Measurements from ENCODE around the gene BRMS1. TPM values are rescaled to one million over a fixed set of nuclear protein-coding genes. Genes with fewer than 3 reads are reported as not detected.

BRMS1 gene
- polyA plus RNA-seq, 1 donor (not counting 4 experiments of a cell fraction or from before 2014, with no cell fraction given), result 61.4 TPM

DNA sequence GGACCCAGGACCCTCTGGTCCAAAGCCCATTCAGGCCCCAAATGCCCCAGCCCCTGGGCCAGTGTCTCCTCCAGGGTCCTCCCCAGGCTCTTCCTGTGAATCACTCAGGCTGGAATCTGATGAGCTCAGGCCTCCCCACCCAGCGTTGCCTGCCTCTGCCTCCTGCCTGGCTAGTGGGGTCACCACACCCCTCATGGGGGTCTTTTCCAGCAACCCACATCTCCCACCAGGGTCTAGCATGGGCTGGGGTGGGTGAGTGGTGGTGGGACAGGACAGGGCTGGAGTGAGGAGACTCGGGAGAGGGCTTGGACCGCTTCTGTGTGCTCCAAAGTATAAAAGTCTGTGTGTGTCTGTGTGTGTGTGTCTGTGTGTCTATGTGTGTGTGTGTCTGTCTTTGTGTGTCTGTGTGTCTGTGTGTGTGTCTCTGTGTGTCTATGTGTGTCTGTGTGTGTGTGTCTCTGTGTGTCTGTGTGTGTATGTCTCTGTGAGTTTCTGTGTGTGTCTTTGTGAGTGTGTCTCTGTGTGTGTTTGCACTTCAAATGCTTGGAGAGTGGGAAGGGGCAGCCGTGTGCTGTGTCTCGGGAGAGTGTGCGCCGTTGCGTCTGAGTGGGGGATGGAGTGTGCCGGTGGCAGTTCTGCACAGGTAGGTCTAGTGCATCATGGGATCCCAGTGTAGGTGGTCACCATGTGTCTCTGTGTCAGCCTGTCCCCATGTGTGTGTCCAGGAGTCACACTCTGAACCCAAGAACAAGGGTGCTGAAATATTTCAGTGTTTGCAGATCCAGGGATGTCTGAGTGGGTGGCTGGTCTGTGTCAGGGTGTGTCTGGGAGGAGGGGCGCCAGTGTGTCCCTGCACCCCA, 17.5 kb downstream of the BRMS1 start:
- Histone ChIP-seq H3K36me3 (ENCODE audit: control insufficient read depth in 2 of 2, extremely low read depth in 1 of 2, insufficient read depth in 2 of 2, low read length in 2 of 2) (peaks cover 10 to 12% of the 10 kb centered on the region in 2 experiments), H3K9ac (ENCODE audit: control insufficient read depth, extremely low read depth, insufficient read depth, low read length) (peak overlapping the region; percentile 58), H3K4me3 (ENCODE audit: control insufficient read depth in 2 of 3, extremely low read depth in 1 of 3, insufficient read depth in 2 of 3, low read depth in 1 of 3, low read length in 3 of 3) (no peak overlapping the region), H2AFZ (ENCODE audit: control insufficient read depth, low read length) (peak overlapping the region; percentile 80), H3K4me1 (ENCODE audit: control insufficient read depth, extremely low read depth, insufficient read depth, low read length) (peaks cover 37% of the 10 kb centered on the region), H4K20me1 (ENCODE audit: control insufficient read depth, extremely low read depth, insufficient read depth, low read length) (no peaks in the 10 kb centered on the region), H3K27ac (ENCODE audit: control insufficient read depth, insufficient read depth, low read length) (peak overlapping the region; percentile 65), H3K79me2 (ENCODE audit: control insufficient read depth, insufficient read depth, low read length) (no peaks in the 10 kb centered on the region), H3K9me1 (ENCODE audit: control insufficient read depth, extremely low read depth, insufficient read depth, low read length) (no peaks in the 10 kb centered on the region), H3K27me3 (ENCODE audit: control insufficient read depth, extremely low read depth, insufficient read depth, low read length) (no peaks in the 10 kb centered on the region), H3K9me3 (ENCODE audit: control insufficient read depth, low read depth, low read length) (no peaks in the 10 kb centered on the region), H3K4me2 (ENCODE audit: control insufficient read depth, extremely low read depth, insufficient read depth, low read depth, low read length) (peak overlapping the region; percentile 61)
- dilution Hi-C loops (cut with MboI; ENCODE audit: extremely low pct_ligation_motif_present, low sequenced_read_pairs), result no loop called here
- no peak for TF ChIP-seq EZH2 (IDR thresholded peaks at IDR 0.05; ENCODE audit: low read length)
- TF ChIP-seq, protein P1, sequence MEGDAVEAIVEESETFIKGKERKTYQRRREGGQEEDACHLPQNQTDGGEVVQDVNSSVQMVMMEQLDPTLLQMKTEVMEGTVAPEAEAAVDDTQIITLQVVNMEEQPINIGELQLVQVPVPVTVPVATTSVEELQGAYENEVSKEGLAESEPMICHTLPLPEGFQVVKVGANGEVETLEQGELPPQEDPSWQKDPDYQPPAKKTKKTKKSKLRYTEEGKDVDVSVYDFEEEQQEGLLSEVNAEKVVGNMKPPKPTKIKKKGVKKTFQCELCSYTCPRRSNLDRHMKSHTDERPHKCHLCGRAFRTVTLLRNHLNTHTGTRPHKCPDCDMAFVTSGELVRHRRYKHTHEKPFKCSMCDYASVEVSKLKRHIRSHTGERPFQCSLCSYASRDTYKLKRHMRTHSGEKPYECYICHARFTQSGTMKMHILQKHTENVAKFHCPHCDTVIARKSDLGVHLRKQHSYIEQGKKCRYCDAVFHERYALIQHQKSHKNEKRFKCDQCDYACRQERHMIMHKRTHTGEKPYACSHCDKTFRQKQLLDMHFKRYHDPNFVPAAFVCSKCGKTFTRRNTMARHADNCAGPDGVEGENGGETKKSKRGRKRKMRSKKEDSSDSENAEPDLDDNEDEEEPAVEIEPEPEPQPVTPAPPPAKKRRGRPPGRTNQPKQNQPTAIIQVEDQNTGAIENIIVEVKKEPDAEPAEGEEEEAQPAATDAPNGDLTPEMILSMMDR (optimal IDR thresholded peaks at IDR 0.05 in 1 of 3, IDR thresholded peaks at IDR 0.05 in 1 of 3, conservative IDR thresholded peaks at IDR 0.05 in 1 of 3; ENCODE audit: extremely low read depth in 1 of 3, insufficient read depth in 2 of 3, low read length in 3 of 3), result no peak
- DNase-seq (ENCODE audit: low read depth, low spot score) (no peak), FAIRE-seq (peak; percentile 80)

GRCh38 chr11:66326261-66327111, 18.4 kb downstream of the BRMS1 start:
- Histone ChIP-seq H3K9me1 (ENCODE audit: control insufficient read depth, extremely low read depth, insufficient read depth, low read length) (no peaks in the 10 kb centered on the region), H2AFZ (ENCODE audit: control insufficient read depth, low read length) (no peak overlapping the region), H3K9me3 (ENCODE audit: control insufficient read depth, low read depth, low read length) (no peaks in the 10 kb centered on the region), H3K4me3 (ENCODE audit: control insufficient read depth in 2 of 3, extremely low read depth in 1 of 3, insufficient read depth in 2 of 3, low read depth in 1 of 3, low read length in 3 of 3) (no peak overlapping the region), H3K27ac (ENCODE audit: control insufficient read depth, insufficient read depth, low read length) (no peak overlapping the region), H3K4me1 (ENCODE audit: control insufficient read depth, extremely low read depth, insufficient read depth, low read length) (peaks cover 37% of the 10 kb centered on the region), H4K20me1 (ENCODE audit: control insufficient read depth, extremely low read depth, insufficient read depth, low read length) (no peaks in the 10 kb centered on the region), H3K36me3 (ENCODE audit: control insufficient read depth in 2 of 2, extremely low read depth in 1 of 2, insufficient read depth in 2 of 2, low read length in 2 of 2) (peaks cover 1 to 4% of the 10 kb centered on the region in 2 experiments), H3K79me2 (ENCODE audit: control insufficient read depth, insufficient read depth, low read length) (no peaks in the 10 kb centered on the region), H3K27me3 (ENCODE audit: control insufficient read depth, extremely low read depth, insufficient read depth, low read length) (no peaks in the 10 kb centered on the region), H3K9ac (ENCODE audit: control insufficient read depth, extremely low read depth, insufficient read depth, low read length) (no peak overlapping the region), H3K4me2 (ENCODE audit: control insufficient read depth, extremely low read depth, insufficient read depth, low read depth, low read length) (peak overlapping the region; percentile 61)
- FAIRE-seq (no peak), DNase-seq (ENCODE audit: low read depth, low spot score) (no peak)
- dilution Hi-C loops (cut with MboI; ENCODE audit: extremely low pct_ligation_motif_present, low sequenced_read_pairs), result no loop called here
- TF ChIP-seq, protein P1 (optimal IDR thresholded peaks at IDR 0.05 in 1 of 3, IDR thresholded peaks at IDR 0.05 in 1 of 3, conservative IDR thresholded peaks at IDR 0.05 in 1 of 3; ENCODE audit: extremely low read depth in 1 of 3, insufficient read depth in 2 of 3, low read length in 3 of 3), result no peak
- no peak for TF ChIP-seq EZH2 (IDR thresholded peaks at IDR 0.05; ENCODE audit: low read length)
